ENCODE data around the gene INPP5D.
A peak's percentile ranks its signal among the peaks of the same experiment; 100 is the strongest.

Gene INPP5D

DNA sequence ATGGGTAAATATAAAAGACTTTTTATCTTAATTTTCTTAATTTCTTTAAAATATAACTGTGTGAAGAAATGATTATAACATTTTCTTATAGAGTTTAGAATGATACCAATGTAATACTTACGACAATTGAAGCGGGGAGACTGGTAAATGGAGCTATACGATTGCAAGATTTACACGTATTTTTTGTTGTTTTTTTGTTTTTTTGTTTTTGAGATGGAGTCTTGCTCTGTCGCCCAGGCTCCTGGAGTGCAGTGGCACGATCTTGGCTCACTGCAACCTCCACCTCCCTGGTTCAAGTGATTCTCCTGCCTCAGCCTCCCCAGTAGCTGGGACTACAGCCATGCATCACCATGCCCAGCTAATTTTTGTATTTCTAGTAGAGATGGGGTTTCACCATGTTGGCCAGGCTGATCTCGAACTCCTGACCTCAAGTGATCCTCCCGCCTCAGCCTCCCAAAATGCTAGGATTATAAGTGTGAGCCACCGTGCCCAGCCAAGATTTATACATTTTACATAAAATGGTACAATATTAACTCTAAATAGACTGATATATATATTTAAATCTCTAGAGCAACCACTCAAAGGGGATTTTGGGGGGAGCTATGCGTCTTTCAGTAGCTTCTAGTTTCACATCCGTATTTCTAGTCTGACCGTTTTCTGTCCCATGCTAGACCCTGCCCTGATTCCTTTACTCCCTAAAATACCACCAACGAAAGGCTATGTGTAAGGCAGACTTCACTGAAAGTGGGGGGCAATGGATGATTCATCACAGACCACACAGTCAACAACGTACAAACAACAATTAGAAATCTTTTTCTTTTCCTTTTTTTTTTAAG, 163.1 kb downstream of the INPP5D start:
- peak overlapping the region; percentile 40 for H3K27ac ChIP-seq (ENCODE audit: low read depth, low read length)
- peaks cover 51% of the 10 kb centered on the region for H3K4me1 ChIP-seq (ENCODE audit: control insufficient read depth, low read length)
- no peaks in the 10 kb centered on the region for H3K9me2 ChIP-seq (replicated peaks; ENCODE audit: control insufficient read depth, low read length)
- H3F3A ChIP-seq (ENCODE audit: control insufficient read depth, insufficient read depth), result 0 out of 2 replicates have a peak, but pooled peaks cover 7% of the 10 kb centered on the region
- no peaks in the 10 kb centered on the region for H4K20me1 ChIP-seq (ENCODE audit: control insufficient read depth, insufficient read depth, low read depth, low read length)
- no peaks in the 10 kb centered on the region for H3K9me3 ChIP-seq (ENCODE audit: control insufficient read depth, insufficient read depth, low read length)
- H3K4me3 ChIP-seq (ENCODE audit: low read length), result peak overlapping the region; percentile 18
- TF ChIP-seq EZH2phosphoT487 (IDR thresholded peaks at IDR 0.05; ENCODE audit: borderline replicate concordance, low read length), result no peak
- TF ChIP-seq, protein P1, sequence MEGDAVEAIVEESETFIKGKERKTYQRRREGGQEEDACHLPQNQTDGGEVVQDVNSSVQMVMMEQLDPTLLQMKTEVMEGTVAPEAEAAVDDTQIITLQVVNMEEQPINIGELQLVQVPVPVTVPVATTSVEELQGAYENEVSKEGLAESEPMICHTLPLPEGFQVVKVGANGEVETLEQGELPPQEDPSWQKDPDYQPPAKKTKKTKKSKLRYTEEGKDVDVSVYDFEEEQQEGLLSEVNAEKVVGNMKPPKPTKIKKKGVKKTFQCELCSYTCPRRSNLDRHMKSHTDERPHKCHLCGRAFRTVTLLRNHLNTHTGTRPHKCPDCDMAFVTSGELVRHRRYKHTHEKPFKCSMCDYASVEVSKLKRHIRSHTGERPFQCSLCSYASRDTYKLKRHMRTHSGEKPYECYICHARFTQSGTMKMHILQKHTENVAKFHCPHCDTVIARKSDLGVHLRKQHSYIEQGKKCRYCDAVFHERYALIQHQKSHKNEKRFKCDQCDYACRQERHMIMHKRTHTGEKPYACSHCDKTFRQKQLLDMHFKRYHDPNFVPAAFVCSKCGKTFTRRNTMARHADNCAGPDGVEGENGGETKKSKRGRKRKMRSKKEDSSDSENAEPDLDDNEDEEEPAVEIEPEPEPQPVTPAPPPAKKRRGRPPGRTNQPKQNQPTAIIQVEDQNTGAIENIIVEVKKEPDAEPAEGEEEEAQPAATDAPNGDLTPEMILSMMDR (IDR thresholded peaks at IDR 0.05; ENCODE audit: low read depth, low read length, poor library complexity, severe bottlenecking), result no peak
- H3K4me2 ChIP-seq (ENCODE audit: low read length), result peak overlapping the region; percentile 57
- no peaks in the 10 kb centered on the region for H3K27me3 ChIP-seq (ENCODE audit: control insufficient read depth, low read length)
- H3K79me2 ChIP-seq (ENCODE audit: control insufficient read depth, low read length), result no peaks in the 10 kb centered on the region
- H3K36me3 ChIP-seq (ENCODE audit: control insufficient read depth, low read length), result no peaks in the 10 kb centered on the region

DNA sequence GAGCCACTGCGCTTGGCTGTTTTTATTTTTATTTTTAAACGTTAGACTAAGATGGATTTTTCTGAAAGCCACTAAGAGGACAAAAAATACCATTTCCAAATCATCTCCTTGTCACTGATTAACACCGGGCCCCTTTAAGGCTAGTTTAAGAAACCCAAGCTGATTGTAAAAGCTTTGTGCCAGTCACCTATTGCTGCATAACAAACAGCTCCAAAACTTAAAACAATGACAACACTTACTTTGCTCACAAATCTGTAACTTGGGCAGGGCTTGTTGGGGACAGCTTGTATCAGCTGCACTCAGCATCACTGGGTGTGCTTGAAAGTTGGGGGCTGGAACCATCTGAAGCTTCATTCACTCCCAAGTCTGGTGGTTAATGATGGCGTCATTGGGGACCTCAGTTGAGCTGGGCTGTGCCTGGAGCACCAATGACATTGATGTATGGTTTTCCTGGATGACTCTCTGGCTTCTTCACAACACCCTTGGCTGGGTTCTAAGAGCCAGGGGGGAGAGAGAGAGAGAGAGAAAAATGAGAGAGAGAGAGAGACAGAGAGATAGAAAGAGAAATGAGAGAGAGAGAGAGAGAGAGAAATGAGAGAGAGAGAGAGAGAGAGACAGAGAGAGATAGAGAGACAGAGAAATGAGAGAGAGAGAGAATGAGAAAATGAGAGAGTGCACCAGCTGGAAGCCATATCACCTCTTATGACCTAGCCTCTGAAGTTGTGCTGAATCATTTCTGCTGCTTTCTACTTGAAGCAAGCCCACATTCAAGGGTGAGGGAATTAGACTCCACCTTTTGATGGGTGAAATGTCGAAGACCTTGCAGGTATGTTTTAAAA, 165.3 kb downstream of the INPP5D start:
- no peak overlapping the region for H3K4me3 ChIP-seq (ENCODE audit: low read length)
- H3K27ac ChIP-seq (ENCODE audit: low read depth, low read length), result no peak overlapping the region
- H3K9me2 ChIP-seq (replicated peaks; ENCODE audit: control insufficient read depth, low read length), result no peaks in the 10 kb centered on the region
- peak overlapping the region; percentile 39; the same call in 1 of the 2 replicates for H3K4me2 ChIP-seq (ENCODE audit: low read length)
- H3K4me1 ChIP-seq (ENCODE audit: control insufficient read depth, low read length), result peaks cover 51% of the 10 kb centered on the region
- TF ChIP-seq, protein P1 (IDR thresholded peaks at IDR 0.05; ENCODE audit: low read depth, low read length, poor library complexity, severe bottlenecking), result no peak
- no peak for TF ChIP-seq EZH2phosphoT487 (IDR thresholded peaks at IDR 0.05; ENCODE audit: borderline replicate concordance, low read length)
- H3K9me3 ChIP-seq (ENCODE audit: control insufficient read depth, insufficient read depth, low read length), result no peaks in the 10 kb centered on the region
- no peaks in the 10 kb centered on the region for H3K27me3 ChIP-seq (ENCODE audit: control insufficient read depth, low read length)
- 0 out of 2 replicates have a peak, but pooled peaks cover 7% of the 10 kb centered on the region for H3F3A ChIP-seq (ENCODE audit: control insufficient read depth, insufficient read depth)
- H4K20me1 ChIP-seq (ENCODE audit: control insufficient read depth, insufficient read depth, low read depth, low read length), result no peaks in the 10 kb centered on the region
- H3K36me3 ChIP-seq (ENCODE audit: control insufficient read depth, low read length), result no peaks in the 10 kb centered on the region
- no peaks in the 10 kb centered on the region for H3K79me2 ChIP-seq (ENCODE audit: control insufficient read depth, low read length)

DNA sequence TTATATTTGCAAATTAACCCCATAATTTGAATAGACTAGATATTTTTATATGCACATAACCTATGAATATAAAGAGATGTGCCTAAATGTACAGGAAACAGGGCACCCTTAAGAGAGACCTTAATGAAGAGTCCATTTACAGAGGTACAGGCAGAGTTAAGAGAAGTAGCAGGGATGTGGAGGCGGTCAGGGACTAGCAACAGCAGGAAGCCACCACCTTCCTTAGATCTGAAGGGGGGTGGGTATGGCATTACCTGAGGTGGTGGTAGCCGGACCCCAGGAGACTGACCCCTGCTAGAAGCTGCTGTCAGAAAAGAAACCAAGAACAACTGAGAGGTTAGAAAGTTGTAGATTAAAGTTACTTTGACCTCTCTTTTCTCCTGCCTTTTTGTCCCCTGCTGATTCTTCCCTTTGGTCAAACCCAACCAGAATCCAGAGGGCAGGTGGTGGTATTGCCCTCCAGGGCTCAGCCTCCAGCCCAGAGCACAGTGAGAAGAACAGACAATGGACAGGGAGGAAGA, 166.4 kb downstream of the INPP5D start:
- H3K79me2 ChIP-seq (ENCODE audit: control insufficient read depth, low read length), result no peaks in the 10 kb centered on the region
- H3K4me1 ChIP-seq (ENCODE audit: control insufficient read depth, low read length), result peaks cover 51% of the 10 kb centered on the region
- H3K36me3 ChIP-seq (ENCODE audit: control insufficient read depth, low read length), result no peaks in the 10 kb centered on the region
- H3K27ac ChIP-seq (ENCODE audit: low read depth, low read length), result no peak overlapping the region
- H3K4me2 ChIP-seq (ENCODE audit: low read length), result peak overlapping the region; percentile 39
- TF ChIP-seq EZH2phosphoT487 (IDR thresholded peaks at IDR 0.05; ENCODE audit: borderline replicate concordance, low read length), result no peak
- no peaks in the 10 kb centered on the region for H3K9me2 ChIP-seq (replicated peaks; ENCODE audit: control insufficient read depth, low read length)
- H3K9me3 ChIP-seq (ENCODE audit: control insufficient read depth, insufficient read depth, low read length), result no peaks in the 10 kb centered on the region
- 0 out of 2 replicates have a peak, but pooled peaks cover 7% of the 10 kb centered on the region for H3F3A ChIP-seq (ENCODE audit: control insufficient read depth, insufficient read depth)
- H3K4me3 ChIP-seq (ENCODE audit: low read length), result peak overlapping the region; percentile 19
- H4K20me1 ChIP-seq (ENCODE audit: control insufficient read depth, insufficient read depth, low read depth, low read length), result no peaks in the 10 kb centered on the region
- H3K27me3 ChIP-seq (ENCODE audit: control insufficient read depth, low read length), result no peaks in the 10 kb centered on the region

Measured in DOHH2 (cell line).